Transverse colon (tissue), 4 donors: ENCODE data around the gene TMEM260. TPM values are rescaled to one million over a fixed set of nuclear protein-coding genes. Genes with fewer than 3 reads are reported as not detected.

Experiments
- DNase-seq: peaks from one replicate; pipeline ENCODE4 v3.0.0-alpha.2; 2019
- H3K27ac ChIP-seq, 4 donors: fragments of 200-600 bp; sonication (generic); 2 replicates each; pipeline ENCODE4 v1.5.1; 2016 to 2018; ENCODE audit warnings: inconsistent platforms in 4 of 4
- H3K27me3 ChIP-seq: fragments of 200-600 bp; sonication (generic); 2 replicates; pipeline ENCODE4 v1.5.1; 2017; ENCODE audit warnings: inconsistent platforms
- H3K36me3 ChIP-seq, 4 donors: fragments of 200-600 bp; sonication (generic); 2 replicates each; pipeline ENCODE4 v1.5.1; 2017 to 2019; ENCODE audit warnings: inconsistent platforms in 4 of 4
- H3K4me1 ChIP-seq, 4 donors: fragments of 200-600 bp; sonication (generic); 2 replicates each; pipeline ENCODE4 v1.5.1; 2017 to 2020; ENCODE audit warnings: inconsistent platforms in 4 of 4
- H3K4me3 ChIP-seq, 4 donors: fragments of 200-600 bp; sonication (generic); 1 replicate in 1 of 4; 2 replicates in 3 of 4; pipeline versions ENCODE4 v1.5.1 to v1.6.1; 2017 to 2019; ENCODE audit warnings: inconsistent platforms in 4 of 4
- H3K9me3 ChIP-seq, 2 donors: fragments of 200-600 bp; sonication (generic); 2 replicates each; pipeline ENCODE4 v1.5.1; 2017 to 2019; ENCODE audit warnings: inconsistent platforms in 2 of 2
- EP300 ChIP-seq: sonication (generic); formaldehyde crosslinking; IDR thresholded peaks from one replicate; pipeline ENCODE4 v1.6.1; 2017; ENCODE audit warnings: antibody characterized with exemption, low read depth
- POLR2A ChIP-seq: fragments of 450-650 bp; IDR thresholded peaks from one replicate; pipeline ENCODE4 v1.6.1; 2016; ENCODE audit warnings: antibody characterized with exemption, mild to moderate bottlenecking, moderate library complexity
- POLR2AphosphoS5 ChIP-seq, 3 donors: sonication (generic); formaldehyde crosslinking; IDR thresholded peaks; one replicate each; pipeline ENCODE4 v1.6.1; 2016; ENCODE audit warnings: antibody characterized with exemption in 3 of 3
- WGBS, 2 donors: methylation state at CpG; one replicate each; pipeline ENCODE4 v1.1.5; 2018; ENCODE audit warnings: low coverage in 1 of 2; 5-methylcytosine and 5-hydroxymethylcytosine counted together
- in situ Hi-C, 4 donors: fragments of 200-750 bp; cut with MboI; loops; one replicate each; pipeline versions ENCODE4 v1.15.0 to v1.15.1; 2017; ENCODE audit warnings: low sequenced_read_pairs in 3 of 4, low pct_ligation_motif_present in 1 of 4, low pct_unique_long_range_greater_than_20kb in 1 of 4
- intact Hi-C: fragments of 100-400 bp; cut with DNase I; formaldehyde crosslinking; loops from one replicate; pipeline ENCODE4 v1.15.1; 2023; ENCODE audit warnings: low total_unique reads
- total RNA-seq, 4 donors: library from RNA; depleted of rRNA; stranded (reverse); fragments of >200 nt; gene quantifications; one replicate each; pipeline ENCODE4 v1.1.0, GENCODE V29; 2016
- TF ChIP-seq, protein P1 (sequence below), 5 experiments: fragments of 200-600 bp in 3 of 5; fragments of 450-650 bp in 2 of 5; sonication (generic) in 3 of 5; IDR thresholded peaks; 1 replicate in 2 of 5; 2 replicates in 3 of 5; pipeline ENCODE4 v1.5.1; 2016 to 2017; ENCODE audit warnings: antibody characterized with exemption in 5 of 5, inconsistent platforms in 3 of 5, mild to moderate bottlenecking in 2 of 5, moderate library complexity in 1 of 5

The TMEM260 gene
- total RNA-seq, 4 donors from 2014 or later: 22.9 to 52.7 (median 23.7) TPM

- Histone ChIP-seq H3K27ac (no peak overlapping the region), H3K36me3 (no peaks in the 10 kb centered on the region), H3K4me3 (no peak overlapping the region), H3K9me3 (no peaks in the 10 kb centered on the region), H3K27me3 (no peaks in the 10 kb centered on the region), H3K4me1 (no peaks in the 10 kb centered on the region)
- intact Hi-C loops (no loop called here), in situ Hi-C loops (no loop called here)
- DNase-seq: no peak
- TF ChIP-seq, protein P1, sequence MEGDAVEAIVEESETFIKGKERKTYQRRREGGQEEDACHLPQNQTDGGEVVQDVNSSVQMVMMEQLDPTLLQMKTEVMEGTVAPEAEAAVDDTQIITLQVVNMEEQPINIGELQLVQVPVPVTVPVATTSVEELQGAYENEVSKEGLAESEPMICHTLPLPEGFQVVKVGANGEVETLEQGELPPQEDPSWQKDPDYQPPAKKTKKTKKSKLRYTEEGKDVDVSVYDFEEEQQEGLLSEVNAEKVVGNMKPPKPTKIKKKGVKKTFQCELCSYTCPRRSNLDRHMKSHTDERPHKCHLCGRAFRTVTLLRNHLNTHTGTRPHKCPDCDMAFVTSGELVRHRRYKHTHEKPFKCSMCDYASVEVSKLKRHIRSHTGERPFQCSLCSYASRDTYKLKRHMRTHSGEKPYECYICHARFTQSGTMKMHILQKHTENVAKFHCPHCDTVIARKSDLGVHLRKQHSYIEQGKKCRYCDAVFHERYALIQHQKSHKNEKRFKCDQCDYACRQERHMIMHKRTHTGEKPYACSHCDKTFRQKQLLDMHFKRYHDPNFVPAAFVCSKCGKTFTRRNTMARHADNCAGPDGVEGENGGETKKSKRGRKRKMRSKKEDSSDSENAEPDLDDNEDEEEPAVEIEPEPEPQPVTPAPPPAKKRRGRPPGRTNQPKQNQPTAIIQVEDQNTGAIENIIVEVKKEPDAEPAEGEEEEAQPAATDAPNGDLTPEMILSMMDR (IDR thresholded peaks at IDR 0.05): no peak
- TF ChIP-seq POLR2AphosphoS5 (IDR thresholded peaks at IDR 0.05) (no peak), POLR2A (no peak), EP300 (no peak)
Measured at GRCh38 chr14:56543436-56543835, 36.2 kb upstream of the TMEM260 start.

GRCh38 chr14:56549721-56550120, 29.9 kb upstream of the TMEM260 start:
- Histone ChIP-seq H3K4me1 (no peaks in the 10 kb centered on the region), H3K4me3 (no peak overlapping the region), H3K36me3 (no peaks in the 10 kb centered on the region), H3K27me3 (no peaks in the 10 kb centered on the region), H3K27ac (no peak overlapping the region), H3K9me3 (no peaks in the 10 kb centered on the region)
- DNase-seq: no peak
- in situ Hi-C loops: loop anchor here in 1 of 4 donors (10.0 kb wide), 1 partner anchor 655 kb away; no protein-coding TSS in a partner anchor
- intact Hi-C loops: no loop called here
- WGBS, 2 donors: 45 to 50% methylated on average over 1 to 2 of the region's 2 CpGs
- TF ChIP-seq, protein P1 (IDR thresholded peaks at IDR 0.05): no peak
- TF ChIP-seq POLR2AphosphoS5 (IDR thresholded peaks at IDR 0.05) (no peak), EP300 (no peak), POLR2A (no peak)

- Histone ChIP-seq H3K36me3 (no peaks in the 10 kb centered on the region), H3K4me3 (no peak overlapping the region), H3K9me3 (no peaks in the 10 kb centered on the region), H3K4me1 (peaks cover 0 to 3% (median 0%) of the 10 kb centered on the region in 4 donors), H3K27ac (no peak overlapping the region), H3K27me3 (no peaks in the 10 kb centered on the region)
- no peak for DNase-seq
- WGBS, 2 donors: 60 to 80% methylated on average over 2 to 4 of the region's 4 CpGs
- in situ Hi-C loops: loop anchor here in 1 of 4 donors (10.0 kb wide), 1 partner anchor 652 kb away; no protein-coding TSS in a partner anchor
- TF ChIP-seq, protein P1 (IDR thresholded peaks at IDR 0.05): no peak
- TF ChIP-seq EP300 (no peak), POLR2AphosphoS5 (IDR thresholded peaks at IDR 0.05) (no peak), POLR2A (no peak)
- intact Hi-C loops: no loop called here
Measured at GRCh38 chr14:56552615-56553014, 27.0 kb upstream of the TMEM260 start.

DNA sequence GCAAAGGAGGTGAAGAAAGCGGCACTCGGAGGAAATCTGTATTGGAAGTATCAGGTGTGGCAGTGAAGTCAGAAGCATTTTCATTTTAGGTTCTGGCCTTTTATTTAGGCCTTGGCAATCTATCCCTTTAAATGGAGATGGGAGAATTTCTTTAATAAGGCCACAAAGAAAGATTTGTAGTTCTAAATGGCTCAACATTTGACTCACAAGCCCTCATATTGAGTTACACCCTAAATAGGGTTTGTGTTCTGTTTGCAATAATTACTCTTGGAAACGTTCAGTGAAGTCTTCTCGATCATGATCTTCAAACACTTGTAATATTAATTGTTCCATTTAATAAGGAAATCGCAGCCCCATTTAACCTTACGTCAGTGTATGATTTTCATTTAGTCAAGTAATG, 25.3 kb upstream of the TMEM260 start:
- DNase-seq: no peak

More for the DNA sequence above, 25.3 kb upstream of the TMEM260 start:
- WGBS, 2 donors: 77 to 83% methylated on average over 6 of the region's 6 CpGs
- in situ Hi-C loops: loop anchor here in 1 of 4 donors (10.0 kb wide), 1 partner anchor 650 kb away; no protein-coding TSS in a partner anchor
- intact Hi-C loops: no loop called here
- H3K36me3 ChIP-seq: no peaks in the 10 kb centered on the region
- no peak overlapping the region for H3K27ac ChIP-seq
- H3K4me1 ChIP-seq: peaks cover 0 to 3% (median 0%) of the 10 kb centered on the region in 4 donors
- H3K9me3 ChIP-seq: no peaks in the 10 kb centered on the region
- peaks cover 5% of the 10 kb centered on the region for H3K27me3 ChIP-seq
- H3K4me3 ChIP-seq: no peak overlapping the region
- TF ChIP-seq, protein P1 (IDR thresholded peaks at IDR 0.05): no peak
- no peak for TF ChIP-seq POLR2AphosphoS5 (IDR thresholded peaks at IDR 0.05)
- TF ChIP-seq EP300: no peak
- TF ChIP-seq POLR2A: no peak
